ENCODE data around the gene PPP6R2.

- TF ChIP-seq SIN3A (IDR thresholded peaks at IDR 0.05; ENCODE audit: borderline replicate concordance, insufficient read depth, low read length) (no peak), POLR2AphosphoS5 (IDR thresholded peaks at IDR 0.05; ENCODE audit: low read depth, low read length) (no peak), TAF1 (IDR thresholded peaks at IDR 0.05; ENCODE audit: borderline replicate concordance, insufficient read depth, low read length) (no peak), REST (IDR thresholded peaks at IDR 0.05; ENCODE audit: insufficient read depth in 1 of 2, low read depth in 2 of 2, low read length in 2 of 2) (no peak)
Observed at GRCh38 chr22:50302564-50302963, 40.6 kb upstream of the PPP6R2 start.

All from PFSK-1 (cell line).